ENCODE measurements around the gene HOXD8.

Gene HOXD8

GRCh38 chr2:176105730-176106580, 23.6 kb upstream of the HOXD8 start:
- no peak for DNase-seq (ENCODE audit: low spot score)
- in situ Hi-C loops (cut with MboI; ENCODE audit: low pct_unique_long_range_greater_than_20kb, low sequenced_read_pairs, unreplicated experiment), result loop anchor here (25.0 kb wide), 1 partner anchor 744 kb away; no protein-coding TSS in a partner anchor
- no peak for TF ChIP-seq CTCF (IDR thresholded peaks at IDR 0.05; ENCODE audit: extremely low read depth, insufficient read depth, missing control alignments)

- TF ChIP-seq CTCF (IDR thresholded peaks at IDR 0.05; ENCODE audit: extremely low read depth, insufficient read depth, missing control alignments), result no peak
- in situ Hi-C loops (cut with MboI; ENCODE audit: low pct_unique_long_range_greater_than_20kb, low sequenced_read_pairs, unreplicated experiment), result loop anchor here (25.0 kb wide), 1 partner anchor 745 kb away; no protein-coding TSS in a partner anchor
- DNase-seq (ENCODE audit: low spot score), result no peak
Observed at GRCh38 chr2:176106581-176107539, 22.6 kb upstream of the HOXD8 start, which contains the start of gene HOXD11. Gene HOXD11, plus strand, starts transcription at chr2:176107280. Its CDS starts 76 bp downstream, at chr2:176107356.

GRCh38 chr2:176107731-176108181, 21.7 kb upstream of the HOXD8 start:
- DNase-seq (ENCODE audit: low spot score), result no peak

GRCh38 chr2:176109192-176109901, 20.2 kb upstream of the HOXD8 start:
- in situ Hi-C loops (cut with MboI; ENCODE audit: low pct_unique_long_range_greater_than_20kb, low sequenced_read_pairs, unreplicated experiment), result loop anchor here (25.0 kb wide), 1 partner anchor 747 kb away; no protein-coding TSS in a partner anchor

More at GRCh38 chr2:176107731-176108181, 21.7 kb upstream of the HOXD8 start:
- in situ Hi-C loops (cut with MboI; ENCODE audit: low pct_unique_long_range_greater_than_20kb, low sequenced_read_pairs, unreplicated experiment), result loop anchor here (25.0 kb wide), 1 partner anchor 745 kb away; no protein-coding TSS in a partner anchor
- no peak for TF ChIP-seq CTCF (IDR thresholded peaks at IDR 0.05; ENCODE audit: extremely low read depth, insufficient read depth, missing control alignments)

GRCh38 chr2:176109946-176110345, 19.6 kb upstream of the HOXD8 start:
- no peak for TF ChIP-seq CTCF (IDR thresholded peaks at IDR 0.05; ENCODE audit: extremely low read depth, insufficient read depth, missing control alignments)
- DNase-seq (ENCODE audit: low spot score), result no peak

More at GRCh38 chr2:176109192-176109901, 20.2 kb upstream of the HOXD8 start:
- TF ChIP-seq CTCF (IDR thresholded peaks at IDR 0.05; ENCODE audit: extremely low read depth, insufficient read depth, missing control alignments), result no peak
- DNase-seq (ENCODE audit: low spot score), result no peak

More at GRCh38 chr2:176109946-176110345, 19.6 kb upstream of the HOXD8 start:
- in situ Hi-C loops (cut with MboI; ENCODE audit: low pct_unique_long_range_greater_than_20kb, low sequenced_read_pairs, unreplicated experiment), result loop anchor here (25.0 kb wide), 1 partner anchor 748 kb away; no protein-coding TSS in a partner anchor
